ENCODE results near the gene IPMK.
"Not testable (repeated sequence)": the region's sequence is repeated elsewhere in the genome, so short reads cannot be mapped to it uniquely, and the experiment has no call there.

The IPMK gene

GRCh38 chr10:58260334-58260733, 7.4 kb downstream of the IPMK start:
- DNase-seq (ENCODE audit: low read depth), result no peak
- H3K4me3 ChIP-seq (ENCODE audit: low read depth, low read length), result no peak overlapping the region
- TF ChIP-seq, protein P1, sequence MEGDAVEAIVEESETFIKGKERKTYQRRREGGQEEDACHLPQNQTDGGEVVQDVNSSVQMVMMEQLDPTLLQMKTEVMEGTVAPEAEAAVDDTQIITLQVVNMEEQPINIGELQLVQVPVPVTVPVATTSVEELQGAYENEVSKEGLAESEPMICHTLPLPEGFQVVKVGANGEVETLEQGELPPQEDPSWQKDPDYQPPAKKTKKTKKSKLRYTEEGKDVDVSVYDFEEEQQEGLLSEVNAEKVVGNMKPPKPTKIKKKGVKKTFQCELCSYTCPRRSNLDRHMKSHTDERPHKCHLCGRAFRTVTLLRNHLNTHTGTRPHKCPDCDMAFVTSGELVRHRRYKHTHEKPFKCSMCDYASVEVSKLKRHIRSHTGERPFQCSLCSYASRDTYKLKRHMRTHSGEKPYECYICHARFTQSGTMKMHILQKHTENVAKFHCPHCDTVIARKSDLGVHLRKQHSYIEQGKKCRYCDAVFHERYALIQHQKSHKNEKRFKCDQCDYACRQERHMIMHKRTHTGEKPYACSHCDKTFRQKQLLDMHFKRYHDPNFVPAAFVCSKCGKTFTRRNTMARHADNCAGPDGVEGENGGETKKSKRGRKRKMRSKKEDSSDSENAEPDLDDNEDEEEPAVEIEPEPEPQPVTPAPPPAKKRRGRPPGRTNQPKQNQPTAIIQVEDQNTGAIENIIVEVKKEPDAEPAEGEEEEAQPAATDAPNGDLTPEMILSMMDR (IDR thresholded peaks at IDR 0.05; ENCODE audit: low read depth, low read length, missing control alignments), result no peak

DNA sequence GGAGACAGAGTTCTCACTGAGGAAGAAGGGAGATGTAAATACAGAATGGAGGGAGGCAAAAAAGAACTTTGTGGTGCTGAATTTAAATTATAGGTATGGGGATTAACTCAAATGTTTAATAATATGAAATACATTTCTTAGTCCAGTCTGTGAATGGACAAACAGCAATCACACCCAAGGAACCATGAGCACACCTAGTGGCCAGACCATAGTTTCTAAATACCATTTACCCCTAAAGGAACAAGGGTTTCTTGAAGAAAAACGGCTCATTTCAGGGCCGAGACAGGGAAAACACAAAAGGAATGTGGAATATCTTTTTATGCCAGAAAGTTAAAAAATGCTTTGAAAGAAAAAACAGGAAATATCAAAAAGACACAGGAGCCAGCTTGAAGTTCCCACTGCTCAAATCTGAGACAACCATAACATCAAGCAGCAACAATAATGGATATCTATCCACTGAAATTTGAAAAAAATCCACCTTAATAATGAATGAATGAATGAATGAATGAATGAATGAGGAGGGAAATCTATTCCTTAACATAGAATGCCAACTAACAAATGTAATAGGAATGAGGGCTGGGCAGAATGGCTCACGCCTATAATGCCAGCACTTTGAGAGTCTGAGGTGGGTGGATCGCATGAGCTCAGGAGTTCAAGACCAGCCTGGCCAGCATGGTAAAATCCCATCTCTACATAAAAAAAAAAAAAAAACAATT, 8.6 kb downstream of the IPMK start:
- TF ChIP-seq, protein P1 (IDR thresholded peaks at IDR 0.05; ENCODE audit: low read depth, low read length, missing control alignments), result no peak
- no peak for DNase-seq (ENCODE audit: low read depth)
- H3K4me3 ChIP-seq (ENCODE audit: low read depth, low read length), result no peak overlapping the region

- H3K4me3 ChIP-seq (ENCODE audit: low read depth, low read length); DNase-seq (ENCODE audit: low read depth): not testable (repeated sequence)
Observed at GRCh38 chr10:58256013-58256780, 11.5 kb downstream of the IPMK start.

DNA sequence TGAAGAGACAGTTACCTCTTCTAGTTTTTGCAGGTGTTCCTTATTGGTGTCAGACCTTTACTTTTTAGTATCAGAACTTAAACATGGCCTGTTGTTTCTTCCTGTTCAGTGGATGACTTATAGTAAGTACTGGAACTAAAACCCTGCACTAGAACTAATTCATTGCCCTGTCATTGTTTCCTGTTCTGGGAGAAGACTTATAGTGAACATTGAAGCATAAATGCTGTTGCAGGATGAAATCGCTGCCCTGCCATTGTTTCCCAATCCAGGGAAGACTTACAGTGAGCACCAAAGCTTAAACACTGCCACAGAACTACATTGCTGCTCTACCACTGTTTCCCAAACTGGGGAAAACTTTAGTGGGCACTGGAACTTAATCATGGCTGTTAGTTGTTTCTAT, 13.1 kb downstream of the IPMK start:
- TF ChIP-seq, protein P1 (IDR thresholded peaks at IDR 0.05; ENCODE audit: low read depth, low read length, missing control alignments), result no peak
- no peak overlapping the region for H3K4me3 ChIP-seq (ENCODE audit: low read depth, low read length)
- DNase-seq (ENCODE audit: low read depth), result no peak

DNA sequence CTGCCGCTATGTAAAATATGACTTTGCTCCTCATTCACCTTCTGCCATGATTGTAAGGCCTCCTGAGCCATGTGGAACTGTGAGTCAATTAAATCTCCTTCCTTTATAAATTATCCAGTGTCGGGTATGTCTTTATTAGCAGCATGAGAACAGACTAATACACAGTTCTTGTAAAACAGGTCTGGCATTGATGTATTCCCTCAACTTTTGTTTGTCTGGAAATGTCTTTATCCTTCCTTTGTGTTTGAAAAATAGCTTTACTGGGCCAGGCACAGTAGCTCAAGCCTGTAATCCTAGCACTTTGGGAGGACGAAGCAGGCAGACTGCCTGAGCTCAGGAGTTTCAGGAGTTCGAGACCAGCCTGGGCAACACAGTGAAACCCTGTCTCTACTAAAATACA, 14.5 kb downstream of the IPMK start:
- no peak overlapping the region for H3K4me3 ChIP-seq (ENCODE audit: low read depth, low read length)
- TF ChIP-seq, protein P1 (IDR thresholded peaks at IDR 0.05; ENCODE audit: low read depth, low read length, missing control alignments), result no peak
- no peak for DNase-seq (ENCODE audit: low read depth)

- not testable (repeated sequence) for H3K4me3 ChIP-seq (ENCODE audit: low read depth, low read length); DNase-seq (ENCODE audit: low read depth)
Observed at GRCh38 chr10:58244666-58245065, 23.0 kb downstream of the IPMK start.

- not testable (repeated sequence) for DNase-seq (ENCODE audit: low read depth); H3K4me3 ChIP-seq (ENCODE audit: low read depth, low read length)
Observed at GRCh38 chr10:58244242-58244641, 23.5 kb downstream of the IPMK start.

- not testable (repeated sequence) for DNase-seq (ENCODE audit: low read depth); H3K4me3 ChIP-seq (ENCODE audit: low read depth, low read length)
Observed at GRCh38 chr10:58243801-58244200, 23.9 kb downstream of the IPMK start.

- H3K4me3 ChIP-seq (ENCODE audit: low read depth, low read length), result no peak overlapping the region
- TF ChIP-seq, protein P1 (IDR thresholded peaks at IDR 0.05; ENCODE audit: low read depth, low read length, missing control alignments), result no peak
- no peak for DNase-seq (ENCODE audit: low read depth)
Observed at GRCh38 chr10:58243269-58243668, 24.4 kb downstream of the IPMK start.

All from GM12864 (cell line).